GM23248 (cell line): ENCODE data around the gene ONECUT2.

ENCODE experiments used
- EZH2 ChIP-seq: fragments of 200-600 bp; sonication (generic); IDR thresholded peaks from 2 replicates; pipeline ENCODE4 v1.6.1; 2018; ENCODE audit warnings: antibody characterized with exemption, mild to moderate bottlenecking; ENCODE audit not compliant: insufficient read depth, poor library complexity, severe bottlenecking
- EZH2phosphoT487 ChIP-seq: fragments of 200-600 bp; sonication (generic); IDR thresholded peaks from 2 replicates; pipeline ENCODE4 v1.6.1; 2018; ENCODE audit warnings: antibody characterized with exemption, moderate library complexity, mild to moderate bottlenecking, low read depth; ENCODE audit not compliant: insufficient read depth

- TF ChIP-seq EZH2 (no peak), EZH2phosphoT487 (no peak)
These were observed 10.5 kb downstream of the ONECUT2 start for GRCh38 chr18:57445488-57446319.
